GM21381 (cell line): Measurements from ENCODE around the gene SFXN3.

ENCODE experiments used
- ATAC-seq: cut with Tn5 transposase; IDR thresholded peaks from one replicate; pipeline ENCODE4 v1.9.1; 2021; ENCODE audit warnings: mild to moderate bottlenecking, moderate library complexity; ENCODE audit not compliant: unreplicated experiment

The SFXN3 gene

GRCh38 chr10:101071267-101071884, 40.3 kb downstream of the SFXN3 start:
- no peak for ATAC-seq

- ATAC-seq, result no peak
These were observed 40.9 kb downstream of the SFXN3 start for GRCh38 chr10:101071885-101072433.

- no peak for ATAC-seq
These were observed 41.9 kb downstream of the SFXN3 start for GRCh38 chr10:101072923-101073322.

GRCh38 chr10:101073631-101074030, 42.6 kb downstream of the SFXN3 start:
- no peak for ATAC-seq

- ATAC-seq, result no peak
These were observed 44.7 kb downstream of the SFXN3 start for GRCh38 chr10:101075775-101076174.

GRCh38 chr10:101076630-101077029, 45.6 kb downstream of the SFXN3 start:
- ATAC-seq, result no peak

- ATAC-seq, result no peak
These were observed 48.8 kb downstream of the SFXN3 start for GRCh38 chr10:101079874-101080273.

- no peak for ATAC-seq
These were observed 50.2 kb downstream of the SFXN3 start for GRCh38 chr10:101080933-101081931.

GRCh38 chr10:101085846-101086245, 54.8 kb downstream of the SFXN3 start:
- ATAC-seq, result no peak

GRCh38 chr10:101087376-101087775, 56.3 kb downstream of the SFXN3 start:
- ATAC-seq, result no peak

- no peak for ATAC-seq
These were observed 56.9 kb downstream of the SFXN3 start for GRCh38 chr10:101087965-101088364.

GRCh38 chr10:101089520-101090299, 58.7 kb downstream of the SFXN3 start:
- ATAC-seq, result no peak

- ATAC-seq, result no peak
These were observed 59.6 kb downstream of the SFXN3 start for GRCh38 chr10:101090597-101090996.
